Thyroid gland (tissue), 4 donors: ENCODE results near the gene PPP1R36.

Experiments used
- CTCF ChIP-seq, 6 experiments: fragments of 200-600 bp in 3 of 6; fragments of 450-650 bp in 3 of 6; sonication (generic) in 3 of 6; IDR thresholded peaks; one replicate each; pipeline ENCODE4 v1.5.1; 2016 to 2019; ENCODE audit warnings: antibody characterized with exemption in 6 of 6, mild to moderate bottlenecking in 2 of 6, inconsistent platforms in 1 of 6, moderate library complexity in 1 of 6
- POLR2A ChIP-seq, 2 donors: fragments of 450-650 bp; IDR thresholded peaks; one replicate each; pipeline ENCODE4 v1.6.1; 2017; ENCODE audit warnings: antibody characterized with exemption in 2 of 2, mild to moderate bottlenecking in 2 of 2, moderate library complexity in 1 of 2

- TF ChIP-seq CTCF (IDR thresholded peaks at IDR 0.05) (no peak), POLR2A (IDR thresholded peaks at IDR 0.05) (no peak)
These were observed 84.8 kb downstream of the PPP1R36 start for GRCh38 chr14:64634558-64634957.
